Endothelial cell of umbilical vein (primary cell): ENCODE measurements around the gene P2RY8. TPM values are rescaled to one million over a fixed set of nuclear protein-coding genes. Genes with fewer than 3 reads are reported as not detected.

ENCODE experiments used
- BruUV-seq: library from RNA; stranded (reverse); fragments of 400-500 nt; replicated peaks from 2 replicates; lab custom pipeline; 2021; lab: Mats Ljungman, UMichigan
- CTCF ChIA-PET: fragments of 300-600, 350-600 bp; sonication (Branson Sonifier 250); formaldehyde crosslinking; loops from one replicate; lab custom pipeline; 2021; ENCODE audit warnings: antibody characterized with exemption, inconsistent platforms; lab: Charles Lee
- POLR2A ChIA-PET: fragments of 300-600, 350-600 bp; sonication (Branson Sonifier 250); formaldehyde crosslinking; loops from one replicate; lab custom pipeline; 2021; ENCODE audit warnings: antibody characterized with exemption, inconsistent platforms; lab: Charles Lee
- DNase-seq: peaks from one replicate; pipeline ENCODE4 v3.0.0-alpha.2; 2011; ENCODE audit warnings: low read depth, low spot score
- FAIRE-seq: peaks from 2 replicates; lab custom pipeline; 2011; peaks lifted over from hg19 to GRCh38; lab: Jason Lieb, UNC
- H2AFZ ChIP-seq: 2 replicates; pipeline ENCODE4 v1.6.0; 2012; ENCODE audit warnings: low read depth, low read length, control low read depth, inconsistent platforms
- H3K27ac ChIP-seq: 2 replicates; pipeline ENCODE4 v1.5.1; 2011; ENCODE audit warnings: low read depth, mild to moderate bottlenecking, control low read depth, low read length, moderate library complexity; ENCODE audit not compliant: insufficient read depth
- H3K27me3 ChIP-seq, 2 experiments: 2 replicates each; pipeline versions ENCODE4 v1.6.0 to v1.6.1; 2011; ENCODE audit warnings: low read length in 2 of 2, mixed read lengths in 1 of 2; ENCODE audit not compliant: control insufficient read depth in 2 of 2, insufficient read depth in 2 of 2
- H3K36me3 ChIP-seq, 2 experiments: 2 replicates in 1 of 2; 3 replicates in 1 of 2; pipeline ENCODE4 v1.5.1; 2011; ENCODE audit warnings: low read length in 2 of 2, mild to moderate bottlenecking in 1 of 2, moderate library complexity in 1 of 2; ENCODE audit not compliant: control insufficient read depth in 2 of 2, insufficient read depth in 2 of 2; ENCODE audit errors: extremely low read depth in 1 of 2
- H3K4me1 ChIP-seq: 3 replicates; pipeline ENCODE4 v1.5.1; 2011; ENCODE audit warnings: mild to moderate bottlenecking, low read length; ENCODE audit not compliant: control insufficient read depth, insufficient read depth; ENCODE audit errors: extremely low read depth
- H3K4me2 ChIP-seq: 2 replicates; pipeline ENCODE4 v1.6.1; 2011; ENCODE audit warnings: low read length, control low read depth, mixed read lengths; ENCODE audit not compliant: insufficient read depth
- H3K4me3 ChIP-seq, 3 experiments: fragments of 200-600 bp in 1 of 3; sonication (generic), shearing (Covaris generic) in 1 of 3; replicated peaks in 1 of 3; 2 replicates each; pipeline ENCODE4 v1.5.1; 2011 to 2016; ENCODE audit warnings: control low read depth in 3 of 3, low read length in 3 of 3, mild to moderate bottlenecking in 2 of 3, inconsistent platforms in 1 of 3, low read depth in 1 of 3, moderate library complexity in 1 of 3; ENCODE audit not compliant: insufficient read depth in 1 of 3
- H3K79me2 ChIP-seq: 2 replicates; pipeline ENCODE4 v1.6.0; 2012; ENCODE audit warnings: low read length, inconsistent platforms; ENCODE audit not compliant: control insufficient read depth, insufficient read depth
- H3K9ac ChIP-seq: replicated peaks from 2 replicates; pipeline ENCODE3; 2011; ENCODE audit warnings: low read length, control low read depth; ENCODE audit not compliant: insufficient read depth; ENCODE audit errors: extremely low read depth
- H3K9me1 ChIP-seq: replicated peaks from 3 replicates; pipeline ENCODE4 v1.6.0; 2011; ENCODE audit warnings: mild to moderate bottlenecking, low read length; ENCODE audit not compliant: control insufficient read depth, insufficient read depth; ENCODE audit errors: extremely low read depth
- H3K9me3 ChIP-seq: replicated peaks from 2 replicates; pipeline ENCODE4 v1.5.1; 2012; ENCODE audit warnings: low read length, inconsistent platforms; ENCODE audit not compliant: control insufficient read depth, insufficient read depth
- H4K20me1 ChIP-seq: replicated peaks from 2 replicates; pipeline ENCODE3; 2011; ENCODE audit warnings: mild to moderate bottlenecking, low read length; ENCODE audit not compliant: control insufficient read depth, insufficient read depth; ENCODE audit errors: extremely low read depth
- CTCF ChIP-seq, 2 donors: IDR thresholded peaks; 1 replicate in 1 of 2; 2 replicates in 1 of 2; pipeline ENCODE4 v1.5.1; 2011; ENCODE audit warnings: low read length in 2 of 2, mild to moderate bottlenecking in 2 of 2, moderate library complexity in 2 of 2, control low read depth in 1 of 2, inconsistent platforms in 1 of 2, low read depth in 1 of 2; ENCODE audit not compliant: insufficient read depth in 1 of 2; ENCODE audit errors: extremely low read depth in 1 of 2
- EZH2 ChIP-seq: IDR thresholded peaks from 2 replicates; pipeline ENCODE4 v1.6.1; 2012; ENCODE audit warnings: borderline replicate concordance, low read depth, mild to moderate bottlenecking, moderate library complexity, low read length, inconsistent platforms; ENCODE audit not compliant: severe bottlenecking
- FOS ChIP-seq: IDR thresholded peaks from 2 replicates; pipeline ENCODE4 v1.6.1; 2011; ENCODE audit warnings: mild to moderate bottlenecking, low read length, moderate library complexity, borderline replicate concordance; ENCODE audit not compliant: insufficient read depth
- GATA2 ChIP-seq: IDR thresholded peaks from 2 replicates; pipeline ENCODE4 v1.7.0; 2011; ENCODE audit warnings: low read depth, mild to moderate bottlenecking, moderate library complexity, mixed read lengths, low read length; ENCODE audit not compliant: insufficient read length, insufficient read depth
- JUN ChIP-seq: IDR thresholded peaks from 2 replicates; pipeline ENCODE4 v1.6.1; 2011; ENCODE audit warnings: borderline replicate concordance, low read depth; ENCODE audit not compliant: insufficient read length, insufficient read depth
- MAX ChIP-seq: IDR thresholded peaks from 2 replicates; pipeline ENCODE4 v1.6.1; 2011; ENCODE audit not compliant: insufficient read depth, insufficient read length
- MYC ChIP-seq: IDR thresholded peaks from one replicate; pipeline ENCODE4 v1.6.1; 2011; ENCODE audit warnings: mild to moderate bottlenecking, low read depth, low read length
- POLR2A ChIP-seq: IDR thresholded peaks from 2 replicates; pipeline ENCODE4 v1.6.1; 2012; ENCODE audit warnings: low read depth, mild to moderate bottlenecking, control low read depth, low read length
- POLR2AphosphoS5 ChIP-seq: IDR thresholded peaks from 2 replicates; pipeline ENCODE4 v1.6.1; 2012; ENCODE audit warnings: low read depth, mild to moderate bottlenecking, control low read depth, low read length, moderate library complexity; ENCODE audit not compliant: insufficient read depth
- dilution Hi-C: fragments of 300-500 bp; cut with MboI; formaldehyde crosslinking; loops from one replicate; pipeline ENCODE4 v1.15.0; 2019; ENCODE audit warnings: low sequenced_read_pairs; ENCODE audit not compliant: extremely low pct_ligation_motif_present
- intact Hi-C: fragments of 100-400 bp; cut with micrococcal nuclease; formaldehyde crosslinking; loops from one replicate; pipeline ENCODE4 v1.10.0; 2022
- polyA plus RNA-seq, 4 experiments: library from polyadenylated mRNA; depleted of rRNA in 3 of 4; stranded (reverse) in 3 of 4; unstranded in 1 of 4; fragments of >200 nt; gene quantifications; 2 replicates each; pipeline versions ENCODE4 v1.2.1 to v1.2.3, GENCODE V29; 2011 to 2012; ENCODE audit warnings: missing spikeins in 1 of 4
- total RNA-seq: library from RNA; stranded (reverse); gene quantifications from 2 replicates; pipeline ENCODE4 v1.2.3, GENCODE V29; 2021

The P2RY8 gene
- total and polyA plus RNA-seq, 2 donors (not counting 3 experiments of a cell fraction or from before 2014, with no cell fraction given) = not detected

- no peak overlapping the region for H3K9ac ChIP-seq
- H3K9me3 ChIP-seq = no peaks in the 10 kb centered on the region
- H3K27me3 ChIP-seq = no peaks in the 10 kb centered on the region
- H3K4me1 ChIP-seq = peaks cover 2% of the 10 kb centered on the region
- ChIA-PET CTCF (no interaction called here), POLR2A (no interaction called here)
- FAIRE-seq = no peak
- BruUV-seq = no TSS peak
- dilution Hi-C loops = no loop called here
- H4K20me1 ChIP-seq = no peaks in the 10 kb centered on the region
- no peaks in the 10 kb centered on the region for H3K36me3 ChIP-seq
- intact Hi-C loops = no loop called here
- H3K9me1 ChIP-seq = no peaks in the 10 kb centered on the region
- no peak for DNase-seq
- H3K27ac ChIP-seq = no peak overlapping the region
- no peaks in the 10 kb centered on the region for H3K79me2 ChIP-seq
- no peak overlapping the region for H3K4me3 ChIP-seq
- TF ChIP-seq POLR2AphosphoS5 (no peak), MYC (no peak), POLR2A (no peak), EZH2 (no peak), GATA2 (no peak), CTCF (IDR thresholded peaks at IDR 0.05; ENCODE audit: extremely low read depth in 1 of 2, insufficient read depth in 1 of 2, low read depth in 1 of 2, low read length in 2 of 2) (no peak), JUN (no peak), FOS (no peak), MAX (no peak)
- H2AFZ ChIP-seq = peak overlapping the region; percentile 8
- H3K4me2 ChIP-seq = peak overlapping the region; percentile 8
Measured at GRCh38 chrX:1486749-1487361, 50.1 kb downstream of the P2RY8 start.
